LNCaP clone FGC (cell line): ENCODE measurements around the gene NAA35.

Experiments
- DNase-seq: peaks from one replicate; pipeline ENCODE4 v3.0.0-alpha.2; 2011; ENCODE audit warnings: low read depth
- H3K4me3 ChIP-seq: 2 replicates; pipeline ENCODE4 v1.5.1; 2011; ENCODE audit warnings: mild to moderate bottlenecking, low read depth, low read length, control low read depth
- TF ChIP-seq, protein P1 (sequence below): IDR thresholded peaks from 2 replicates; pipeline ENCODE4 v1.5.1; 2012; ENCODE audit warnings: mild to moderate bottlenecking; ENCODE audit not compliant: control insufficient read depth, insufficient read depth; ENCODE audit errors: extremely low read depth

NAA35 gene

DNA sequence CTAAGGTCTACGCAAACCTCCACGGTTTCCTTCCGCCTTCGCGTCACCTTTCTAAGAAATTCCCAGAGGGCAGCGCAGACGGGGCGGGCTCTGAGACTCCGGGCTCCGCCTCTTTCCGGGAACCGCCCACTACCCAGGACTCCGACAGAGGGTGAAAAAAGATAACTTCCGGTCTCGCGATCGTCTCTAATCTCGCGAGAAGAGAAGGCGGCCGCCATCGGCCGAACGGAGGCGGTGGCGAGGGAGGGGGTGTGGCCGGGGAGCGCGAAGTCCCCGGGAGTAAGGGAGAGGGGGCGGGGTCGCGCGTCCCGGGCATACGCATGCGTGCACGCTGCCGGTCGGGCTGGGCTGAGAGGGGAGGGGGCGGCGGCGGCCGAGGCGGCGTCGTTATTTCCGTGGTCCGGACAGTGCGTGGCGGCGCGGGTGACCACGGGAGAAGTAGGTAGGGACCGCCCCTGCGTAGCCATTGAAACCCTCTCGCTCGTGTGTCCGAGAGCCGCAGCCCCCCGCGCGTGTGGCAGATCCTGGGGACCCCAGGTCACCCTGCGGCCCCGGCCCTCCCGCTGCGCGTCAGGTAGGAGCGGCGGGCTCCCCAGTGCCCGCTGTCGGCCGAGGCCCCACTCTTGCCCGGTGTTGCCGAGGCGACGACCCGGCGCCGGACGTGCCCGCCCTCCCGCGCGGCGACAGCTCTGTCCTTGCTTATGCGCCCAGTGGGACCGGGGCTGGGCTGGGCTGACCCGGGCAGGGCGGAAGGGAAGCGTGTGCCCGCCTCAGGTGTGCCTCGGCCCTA, at the start of gene NAA35:
TSS of gene NAA35 (plus strand) at position 315 of the 790 bp plus-strand sequence. CDS start 1,014 bp downstream, outside the sequence.
- peak within 1 kb of the TSS; percentile 61 for H3K4me3 ChIP-seq
- DNase-seq = peak; percentile 96
- TF ChIP-seq, protein P1, sequence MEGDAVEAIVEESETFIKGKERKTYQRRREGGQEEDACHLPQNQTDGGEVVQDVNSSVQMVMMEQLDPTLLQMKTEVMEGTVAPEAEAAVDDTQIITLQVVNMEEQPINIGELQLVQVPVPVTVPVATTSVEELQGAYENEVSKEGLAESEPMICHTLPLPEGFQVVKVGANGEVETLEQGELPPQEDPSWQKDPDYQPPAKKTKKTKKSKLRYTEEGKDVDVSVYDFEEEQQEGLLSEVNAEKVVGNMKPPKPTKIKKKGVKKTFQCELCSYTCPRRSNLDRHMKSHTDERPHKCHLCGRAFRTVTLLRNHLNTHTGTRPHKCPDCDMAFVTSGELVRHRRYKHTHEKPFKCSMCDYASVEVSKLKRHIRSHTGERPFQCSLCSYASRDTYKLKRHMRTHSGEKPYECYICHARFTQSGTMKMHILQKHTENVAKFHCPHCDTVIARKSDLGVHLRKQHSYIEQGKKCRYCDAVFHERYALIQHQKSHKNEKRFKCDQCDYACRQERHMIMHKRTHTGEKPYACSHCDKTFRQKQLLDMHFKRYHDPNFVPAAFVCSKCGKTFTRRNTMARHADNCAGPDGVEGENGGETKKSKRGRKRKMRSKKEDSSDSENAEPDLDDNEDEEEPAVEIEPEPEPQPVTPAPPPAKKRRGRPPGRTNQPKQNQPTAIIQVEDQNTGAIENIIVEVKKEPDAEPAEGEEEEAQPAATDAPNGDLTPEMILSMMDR = no peak

DNA sequence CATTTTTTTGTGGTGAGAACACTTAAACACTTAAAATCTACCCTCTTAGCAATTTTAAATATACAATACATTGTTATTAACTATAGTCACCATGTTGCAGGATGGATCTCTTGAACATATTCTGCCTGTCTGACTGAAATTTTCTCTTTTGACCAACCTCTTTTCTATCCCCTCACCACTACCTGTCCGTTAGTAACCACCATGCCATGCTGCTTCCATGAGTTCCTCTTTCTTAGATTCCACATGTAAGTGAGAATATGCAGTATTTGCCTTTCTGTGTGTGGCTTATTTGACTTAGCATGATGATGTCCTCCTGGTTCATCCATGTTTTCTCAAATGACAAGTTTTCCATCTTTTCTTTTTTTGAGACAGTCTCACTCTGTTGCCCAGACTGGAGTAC, 48.5 kb upstream of the NAA35 start:
- DNase-seq = no peak
- no peak overlapping the region for H3K4me3 ChIP-seq
- TF ChIP-seq, protein P1 = no peak

DNA sequence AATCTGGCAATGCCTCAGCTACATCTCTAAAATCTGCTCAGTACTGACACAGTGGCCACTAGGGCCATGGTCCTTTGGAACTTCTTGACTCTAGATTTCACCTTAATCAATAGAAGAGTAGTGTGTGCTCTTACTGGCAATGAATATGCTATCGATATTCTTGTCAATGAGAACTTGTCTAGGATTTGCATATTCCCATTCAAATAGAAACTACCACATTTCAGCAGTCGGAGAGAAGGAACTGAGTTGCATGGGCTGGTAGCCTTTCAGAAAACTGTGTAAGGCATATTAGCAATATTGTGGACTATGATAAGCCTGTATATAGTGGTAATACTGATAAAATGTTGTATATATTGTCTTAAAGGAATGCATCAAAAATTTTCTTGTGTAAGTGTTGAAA, 45.3 kb upstream of the NAA35 start:
- TF ChIP-seq, protein P1 = no peak
- no peak overlapping the region for H3K4me3 ChIP-seq
- DNase-seq = no peak

DNA sequence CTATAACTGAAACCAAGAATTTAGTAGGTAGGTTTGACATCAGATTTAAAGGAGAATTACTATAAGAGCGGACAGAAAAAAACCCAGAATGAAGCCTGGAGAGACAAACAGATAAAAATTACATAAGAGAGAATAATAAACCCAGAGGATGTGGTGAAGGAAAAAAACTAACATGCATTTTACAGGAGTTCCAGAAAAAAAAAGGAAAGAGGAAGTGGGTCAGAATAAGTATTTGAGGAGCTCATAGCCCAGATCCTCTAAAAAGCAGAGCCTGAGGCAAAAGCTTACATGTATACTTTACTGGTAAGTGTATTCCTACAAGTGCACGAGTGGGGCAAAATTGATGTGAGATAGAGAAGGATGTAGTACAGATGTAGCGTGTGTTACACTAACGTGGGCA, 43.1 kb upstream of the NAA35 start:
- TF ChIP-seq, protein P1 = no peak
- no peak for DNase-seq
- H3K4me3 ChIP-seq = no peak overlapping the region

DNA sequence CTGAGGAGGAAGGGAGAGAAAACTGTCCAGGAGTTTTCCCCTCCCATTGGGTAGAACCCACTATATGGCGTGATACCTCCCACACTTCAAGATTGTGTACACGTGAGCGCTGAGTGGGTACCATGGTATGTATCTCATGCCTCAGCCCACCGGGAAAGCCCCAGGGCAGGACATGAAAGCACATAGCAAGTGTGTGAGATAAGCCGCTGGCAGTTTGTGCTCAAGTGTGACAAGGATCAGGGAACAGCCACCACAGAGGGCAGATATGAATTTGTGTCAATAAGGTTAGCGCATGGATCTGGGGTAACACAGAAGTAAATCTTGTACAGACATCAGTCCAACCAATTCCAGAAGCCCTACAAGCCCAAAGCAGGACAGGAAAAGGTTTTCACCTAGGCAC, 42.6 kb upstream of the NAA35 start:
- H3K4me3 ChIP-seq = no peak overlapping the region
- TF ChIP-seq, protein P1 = no peak
- DNase-seq = no peak

DNA sequence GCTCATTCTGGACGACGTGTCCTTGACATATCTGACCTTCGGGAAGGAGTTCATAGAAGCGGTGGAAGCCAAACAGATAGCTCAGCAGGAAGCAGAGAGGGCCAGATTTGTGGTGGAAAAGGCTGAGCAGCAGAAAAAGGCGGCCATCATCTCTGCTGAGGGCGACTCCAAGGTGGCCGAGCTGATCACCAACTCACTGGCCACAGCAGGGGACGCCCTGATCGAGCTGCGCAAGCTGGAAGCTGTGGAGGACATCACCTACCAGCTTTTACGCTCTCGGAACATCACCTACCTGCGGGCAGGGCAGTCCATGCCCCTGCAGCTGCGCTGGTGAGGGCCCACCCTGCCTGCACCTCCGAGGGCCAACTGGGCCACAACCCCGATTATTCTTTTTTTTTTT, 41.6 kb upstream of the NAA35 start:
- TF ChIP-seq, protein P1 = no peak
- H3K4me3 ChIP-seq = no peak overlapping the region
- DNase-seq = no peak
